ENCODE measurements around the gene TCF4.

The TCF4 gene

DNA sequence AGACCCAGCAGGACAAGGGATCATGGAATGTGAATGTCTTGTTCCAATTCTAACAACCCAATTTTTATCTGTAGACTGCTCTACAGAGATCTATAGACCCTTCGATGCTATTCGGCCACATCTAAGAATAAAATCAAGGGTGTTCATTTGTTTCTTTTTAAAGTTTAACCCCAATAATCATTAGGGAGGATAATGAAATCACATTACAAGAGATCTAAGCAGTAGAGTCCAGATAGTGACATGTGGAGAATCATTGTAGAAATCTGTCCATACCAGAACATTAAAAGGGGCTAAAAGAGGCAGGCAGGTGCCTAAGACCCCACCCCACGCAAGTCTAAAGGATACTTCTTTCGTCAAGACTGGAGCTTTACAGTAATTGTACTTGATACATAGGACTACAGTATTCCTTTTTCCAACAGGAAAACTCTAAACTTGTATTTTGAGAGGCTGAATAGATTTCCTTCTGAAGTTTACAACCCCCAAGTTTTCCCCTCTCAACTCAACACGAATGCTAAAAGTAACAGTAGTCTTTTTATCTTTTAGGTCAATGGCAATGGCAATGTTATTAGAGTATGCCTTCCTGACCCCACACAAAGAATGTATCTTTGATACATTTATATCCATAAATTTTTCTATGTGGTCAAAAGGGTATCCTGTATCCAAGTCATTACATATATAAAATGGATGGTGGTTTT lies 183.7 kb downstream of the TCF4 start:
- DNase-seq, result no peak

DNA sequence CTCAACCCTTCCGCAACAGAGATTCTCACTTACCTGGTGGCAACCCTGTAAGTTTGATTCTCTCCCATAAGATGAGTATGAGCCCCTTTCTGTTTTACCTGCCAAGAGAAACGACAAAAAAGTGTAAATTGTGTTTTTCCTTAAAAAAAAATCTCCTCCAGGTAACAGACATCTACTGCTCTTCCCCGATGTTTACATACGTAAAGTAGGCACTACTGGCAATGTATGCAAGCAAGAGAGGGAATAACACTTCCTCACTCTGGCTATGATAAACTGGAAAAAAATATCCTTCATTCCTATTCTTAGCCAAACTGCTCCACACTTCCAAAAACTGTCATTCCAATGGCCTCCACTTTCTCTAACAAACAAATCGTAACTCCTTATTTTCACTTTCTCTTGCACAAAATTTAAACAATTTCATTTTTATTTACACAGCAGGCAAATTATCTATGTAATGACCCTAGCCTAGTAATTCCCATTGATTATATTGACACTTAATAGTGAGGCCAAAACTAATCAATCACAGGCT lies 184.5 kb downstream of the TCF4 start:
- no peak for DNase-seq

DNA sequence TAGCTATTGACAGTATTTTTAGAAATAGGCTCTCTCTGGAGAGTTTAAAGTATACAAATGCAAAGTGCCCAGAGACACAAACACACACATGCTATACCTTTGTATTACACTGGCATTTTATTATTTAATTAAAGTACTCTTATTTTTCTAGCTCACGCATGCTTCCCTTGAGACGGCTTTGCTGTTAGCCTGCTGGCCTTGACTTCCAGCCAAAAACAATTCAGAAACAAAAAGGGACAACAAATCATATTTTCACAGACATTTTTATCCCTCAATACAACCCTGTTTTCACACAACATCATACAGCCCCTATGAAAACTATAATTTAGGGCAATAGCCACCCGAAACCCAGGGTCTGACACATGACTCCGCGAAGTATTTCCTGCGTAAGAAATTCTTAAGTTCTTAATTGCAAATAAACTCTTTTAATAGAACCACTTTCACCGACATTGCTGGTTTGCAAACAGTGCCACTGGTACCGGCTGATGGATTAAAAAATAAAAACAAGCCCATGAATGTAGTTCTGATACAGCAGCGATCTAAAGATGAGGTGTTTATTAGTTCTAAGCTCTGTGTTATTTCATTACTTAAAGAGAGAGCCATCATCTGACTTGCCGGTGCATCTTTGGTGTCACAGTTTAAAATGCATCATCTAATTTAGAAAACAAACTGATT lies 185.1 kb downstream of the TCF4 start:
- no peak for DNase-seq

DNA sequence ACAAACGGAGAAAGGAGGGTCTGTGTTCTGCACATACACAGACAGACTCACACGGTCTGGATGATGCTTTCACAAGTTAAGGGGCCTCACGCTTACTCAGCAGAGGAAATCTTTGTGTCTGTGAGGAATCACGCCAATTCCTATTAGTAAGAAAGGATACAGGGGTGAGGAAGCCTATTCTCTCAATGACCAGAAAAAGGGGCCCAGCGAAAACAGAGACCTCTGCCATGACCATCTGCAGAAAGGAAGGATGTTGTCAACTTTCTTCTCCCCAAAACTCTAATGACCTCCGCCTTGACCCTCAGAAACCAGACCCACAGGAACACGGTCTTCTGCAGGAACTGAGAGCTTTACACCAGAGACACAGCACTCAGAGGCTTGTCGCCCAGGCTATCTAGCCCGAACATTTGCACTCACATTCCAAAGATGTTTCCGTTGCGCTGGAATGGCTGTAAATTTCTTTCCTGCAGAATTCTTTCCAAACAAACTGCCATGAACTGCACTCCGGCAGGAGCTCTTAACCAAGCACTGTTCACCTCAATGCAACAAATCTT lies 186.3 kb downstream of the TCF4 start:
- no peak for DNase-seq

DNA sequence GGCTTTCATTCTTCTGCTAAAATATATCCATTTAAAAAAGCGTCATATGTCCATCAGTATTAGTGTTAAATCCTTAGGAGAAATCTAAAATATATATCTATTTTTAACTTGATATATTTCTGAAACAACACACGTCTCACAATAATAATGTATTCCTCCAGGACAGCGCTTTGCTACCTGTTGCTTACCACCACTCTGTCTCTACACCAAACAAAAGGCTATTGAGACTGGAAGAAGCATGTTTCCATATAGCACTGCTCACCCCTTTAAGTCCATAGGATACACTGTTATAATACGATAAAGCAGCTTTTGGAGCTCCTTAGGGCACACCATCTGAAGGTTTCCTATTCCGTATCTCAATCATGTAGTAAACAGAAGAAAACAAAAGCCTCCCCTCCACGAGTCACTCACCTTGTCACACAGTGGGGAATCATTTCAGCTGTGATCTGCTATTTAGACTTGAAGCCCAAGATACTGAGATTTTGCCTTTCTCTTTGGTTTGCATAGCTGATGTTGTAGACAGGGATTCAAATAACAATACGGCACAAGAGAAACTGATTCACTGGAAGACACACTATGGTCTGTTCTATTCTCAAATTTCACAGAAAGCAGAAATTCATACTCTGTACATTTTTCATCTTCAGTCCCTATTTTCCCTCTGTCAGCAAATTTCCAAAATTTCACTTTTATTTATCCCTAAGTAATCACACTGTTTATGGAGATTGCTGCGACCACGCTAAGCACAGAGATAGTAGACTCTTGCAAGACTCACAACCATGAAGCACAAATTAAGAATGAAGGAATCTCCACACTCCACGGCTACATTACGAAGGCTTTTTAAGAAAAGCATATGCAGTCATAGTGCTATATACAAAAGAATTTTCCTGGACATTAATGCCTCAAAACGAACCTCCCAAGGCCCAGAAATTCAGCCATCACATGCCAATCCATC lies 187.1 kb downstream of the TCF4 start:
- no peak for DNase-seq

DNA sequence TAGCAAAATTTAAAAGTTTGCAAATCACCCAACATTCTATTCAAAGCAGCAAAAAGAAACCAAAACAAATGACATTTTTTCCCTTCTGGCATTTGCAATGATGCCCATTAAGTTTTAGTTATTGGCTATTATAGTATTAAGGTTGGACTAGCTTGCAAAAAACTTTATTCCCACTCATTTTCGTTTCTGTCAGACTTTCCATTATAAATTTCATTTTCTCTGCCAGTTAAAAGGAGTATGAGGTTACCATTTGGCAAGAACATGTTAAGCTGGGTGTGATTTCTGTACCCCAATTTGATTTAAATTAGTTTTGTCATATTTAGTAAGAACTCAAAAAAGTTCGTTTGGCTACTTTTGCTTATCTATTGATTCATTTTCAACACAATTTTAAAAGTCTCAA lies 187.9 kb downstream of the TCF4 start:
- DNase-seq, result no peak

DNA sequence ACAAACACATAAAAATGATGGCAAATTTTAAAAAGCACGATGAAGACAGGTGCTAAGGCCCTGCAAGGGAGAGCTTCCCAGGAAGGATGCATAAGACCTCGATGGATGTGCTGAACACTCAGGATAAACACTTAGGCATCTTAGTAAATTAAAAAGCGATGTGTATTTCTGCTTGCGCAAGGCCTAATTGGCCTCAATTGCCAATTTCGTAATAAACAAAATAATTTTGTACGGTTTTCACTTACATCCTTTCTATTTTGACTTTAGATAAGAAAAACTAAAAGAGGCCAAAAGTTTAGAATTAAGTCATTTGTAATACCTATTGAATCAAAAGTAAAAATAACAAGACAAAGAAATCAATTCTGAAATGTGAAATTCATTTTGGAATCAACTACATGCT lies 189.1 kb downstream of the TCF4 start:
- DNase-seq, result no peak

DNA sequence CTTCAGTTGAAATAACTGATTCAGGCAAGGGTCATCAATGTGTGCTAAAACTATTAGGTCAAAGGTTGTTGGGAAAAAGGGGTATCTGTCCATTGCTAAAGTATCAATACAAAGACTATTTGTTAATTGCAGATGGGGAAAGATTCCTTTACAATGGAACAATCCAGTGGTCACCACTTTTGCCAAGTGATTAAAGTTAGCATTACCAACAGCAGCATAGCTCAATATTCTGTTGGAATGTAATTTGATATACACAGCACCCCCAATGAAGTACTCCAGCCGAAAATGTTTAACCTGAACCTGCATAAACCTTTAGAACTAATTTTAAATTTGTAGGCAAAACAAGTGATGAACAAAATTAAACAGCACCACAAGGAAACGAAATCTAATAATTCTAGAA lies 191.0 kb downstream of the TCF4 start:
- DNase-seq, result no peak

DNA sequence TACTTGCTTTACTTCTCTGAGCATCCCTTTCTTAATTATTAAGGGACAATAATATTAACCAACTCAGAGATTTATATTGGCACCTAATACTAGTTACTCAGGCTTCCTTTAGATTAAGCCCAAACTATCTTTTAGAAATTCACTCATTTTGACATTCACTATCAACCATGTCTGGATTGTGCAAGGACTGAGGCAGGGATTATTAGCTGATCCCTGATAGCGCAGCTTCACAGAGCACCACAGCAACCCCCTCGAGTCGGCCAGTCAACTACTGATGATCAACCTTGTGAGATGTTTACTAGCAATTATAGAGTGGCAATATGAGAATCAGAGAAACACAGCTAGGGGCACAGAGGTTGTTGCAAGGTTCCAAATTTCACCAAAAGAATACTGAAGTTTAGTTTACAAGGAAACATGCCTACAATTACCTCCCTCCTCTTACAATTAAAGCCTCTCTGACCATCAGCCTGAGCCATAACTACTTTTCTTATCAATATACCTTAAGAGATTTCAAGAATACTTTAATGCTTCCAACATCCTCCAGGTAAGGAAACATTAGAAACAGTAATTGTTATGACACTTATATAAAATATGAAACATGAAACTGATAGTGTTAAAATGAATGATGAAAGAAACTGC lies 191.6 kb downstream of the TCF4 start:
- DNase-seq, result no peak

DNA sequence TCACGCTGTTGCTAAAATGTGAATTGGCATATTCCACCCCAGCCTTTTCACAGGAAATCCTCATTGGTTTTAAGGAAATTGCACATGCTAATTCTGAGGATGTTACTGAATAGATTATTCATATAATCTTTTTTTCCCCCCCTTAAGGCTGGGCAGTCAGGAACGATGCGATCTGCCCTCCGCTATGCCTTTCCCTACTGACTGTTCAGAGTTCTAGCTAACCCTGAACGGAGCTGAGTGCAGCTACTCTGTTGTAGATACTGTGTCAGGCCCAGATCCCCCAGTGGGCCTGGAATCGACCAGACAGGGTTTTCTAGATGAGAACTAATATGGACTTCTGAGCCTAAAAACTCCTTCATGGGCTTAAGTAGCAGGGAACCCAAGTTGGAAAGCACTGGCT lies 192.2 kb downstream of the TCF4 start:
- no peak for DNase-seq

DNA sequence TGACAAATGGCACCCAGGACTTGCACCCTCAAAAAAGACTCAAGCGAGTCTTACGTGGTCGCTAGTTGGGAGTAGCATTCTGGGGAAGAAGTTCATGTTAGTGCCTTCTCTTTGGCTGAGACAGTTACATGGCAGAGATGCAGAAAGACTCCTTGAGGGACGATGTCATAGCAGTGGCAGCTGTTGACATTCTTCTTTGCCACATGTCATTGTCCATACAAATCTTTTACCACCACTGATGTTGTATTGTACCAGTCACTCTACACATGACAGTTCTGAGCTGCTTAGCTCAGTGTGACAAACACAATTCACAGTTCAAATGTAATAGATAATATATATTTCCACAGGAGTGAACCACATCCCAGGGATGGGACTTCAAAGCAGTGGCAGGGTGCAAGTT lies 197.1 kb downstream of the TCF4 start:
- no peak for DNase-seq

DNA sequence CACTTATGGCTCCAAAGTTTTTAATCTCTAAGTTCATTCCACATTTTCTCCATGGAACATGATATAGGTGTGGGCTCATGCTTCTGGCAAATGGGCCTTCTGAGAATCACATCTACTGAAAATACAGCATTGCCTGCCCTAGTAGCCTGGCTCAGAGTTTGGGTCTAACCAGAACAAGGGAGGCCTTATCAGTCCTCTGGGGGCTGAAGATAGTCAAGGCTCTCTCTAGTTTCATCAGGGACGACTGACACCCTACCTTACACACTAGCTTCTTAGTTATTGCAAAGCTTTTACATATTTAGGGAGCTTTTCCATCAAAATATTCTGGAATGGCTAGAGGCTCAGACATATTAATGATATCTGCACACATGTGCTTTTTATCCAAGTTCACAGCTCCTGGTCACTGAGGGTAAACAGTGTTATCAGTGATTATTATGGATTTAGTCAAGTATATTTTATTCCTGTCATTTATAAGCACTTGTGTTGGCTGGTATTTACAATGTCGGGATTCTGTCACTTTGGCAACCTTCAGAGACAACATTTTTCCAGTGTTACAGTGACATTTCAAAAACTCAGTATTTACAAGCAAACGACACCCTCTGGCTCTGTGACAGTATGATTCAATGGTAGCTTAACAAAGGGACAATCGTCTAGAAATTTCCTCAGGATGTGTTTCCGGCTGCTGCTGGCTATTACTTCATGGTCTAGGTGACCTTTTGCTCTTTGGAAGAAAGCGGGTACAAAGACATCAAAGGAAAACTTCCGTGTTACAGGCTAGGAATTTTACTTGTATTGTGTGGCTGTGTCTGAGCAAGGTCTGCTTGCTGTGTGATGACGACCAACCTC lies 200.6 kb downstream of the TCF4 start:
- no peak for DNase-seq

DNA sequence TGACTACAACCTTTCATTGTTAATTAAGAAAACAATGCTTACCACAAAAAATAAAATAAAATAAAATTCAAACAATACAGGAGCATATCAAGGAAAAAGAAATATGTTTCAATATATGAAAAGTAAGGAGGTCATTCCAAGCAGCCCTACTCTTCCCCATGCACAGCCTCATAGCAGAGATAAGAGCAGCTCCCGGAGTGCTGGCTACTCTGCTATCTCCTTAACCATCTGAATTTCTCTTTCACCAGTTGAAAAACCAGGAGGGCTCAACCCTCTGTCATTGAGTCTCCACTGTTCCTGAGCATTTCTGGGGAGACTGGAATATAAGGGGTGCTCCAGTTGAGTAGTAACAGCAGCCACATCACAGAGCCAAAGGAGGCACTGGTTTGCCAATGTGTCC lies 201.4 kb downstream of the TCF4 start:
- no peak for DNase-seq

DNA sequence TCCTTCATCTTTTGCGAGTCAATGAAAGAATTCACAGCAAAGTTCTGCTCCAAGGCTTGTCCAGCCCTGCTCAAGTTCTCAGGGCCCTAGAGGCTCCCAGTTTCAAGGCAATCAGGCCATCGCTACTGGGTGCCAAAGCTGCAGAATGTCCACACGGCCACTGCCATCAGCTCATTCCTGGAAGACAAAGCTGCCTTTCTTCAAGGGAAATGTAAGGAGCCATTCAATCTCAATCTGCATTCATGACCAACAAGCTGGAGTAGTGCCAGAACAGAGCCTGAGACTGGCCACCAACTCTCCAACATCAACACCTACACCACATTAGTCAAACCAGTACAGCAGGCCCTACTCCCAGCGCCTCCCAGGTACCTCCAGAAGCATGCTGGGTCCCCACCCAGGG lies 202.2 kb downstream of the TCF4 start:
- DNase-seq, result no peak

DNA sequence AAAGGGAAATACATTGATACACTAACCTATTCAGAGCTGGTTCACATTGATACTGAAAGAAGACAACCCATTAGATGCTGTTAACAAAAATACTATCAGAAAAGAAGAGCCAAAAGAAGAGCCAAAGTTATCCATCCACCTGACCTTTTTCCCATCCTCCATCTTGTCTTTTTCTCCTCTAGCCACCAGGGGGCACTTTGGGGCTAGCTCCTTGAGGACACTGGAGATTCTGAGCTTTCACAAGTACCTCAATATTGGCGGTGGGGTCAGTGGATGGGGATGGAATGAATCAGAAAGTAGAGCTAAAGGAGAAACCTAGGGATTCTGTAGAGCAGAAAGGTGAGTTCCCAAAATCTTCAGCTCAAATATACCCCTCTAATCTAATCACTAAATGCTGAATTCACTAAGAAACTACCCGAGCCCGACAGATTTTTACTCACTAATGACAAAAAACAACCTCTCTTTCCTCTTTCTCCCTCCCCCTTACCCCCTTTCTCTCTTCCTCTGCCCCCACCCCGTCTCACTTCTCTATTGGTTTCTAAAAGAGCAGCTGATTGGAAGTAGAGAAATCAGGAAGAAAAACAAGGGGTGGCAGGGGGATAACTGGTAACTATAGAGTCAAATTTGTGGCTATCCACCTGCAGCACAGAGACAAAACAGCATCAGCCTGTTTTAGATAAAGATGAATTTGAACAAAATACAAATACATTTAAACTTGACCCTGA lies 203.3 kb downstream of the TCF4 start:
- no peak for DNase-seq

DNA sequence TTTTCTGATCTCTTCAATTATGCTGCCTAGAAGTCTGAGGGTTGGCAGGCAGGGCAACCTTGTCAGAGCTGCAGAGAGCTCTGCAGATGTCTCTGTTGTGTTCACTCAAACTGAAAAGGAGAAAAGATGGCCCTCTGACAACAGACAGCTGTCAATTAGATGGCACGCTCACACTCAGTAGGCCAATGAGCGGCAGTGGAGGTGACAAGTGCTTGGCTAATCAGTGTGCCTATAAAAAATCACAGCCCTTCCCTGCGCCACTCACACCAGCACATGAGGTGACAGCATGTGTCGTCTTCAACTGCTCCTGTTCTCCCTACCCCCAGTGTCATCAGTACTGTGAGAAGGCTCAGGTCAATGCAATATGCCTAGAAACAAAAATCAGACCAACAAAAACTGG lies 203.9 kb downstream of the TCF4 start:
- no peak for DNase-seq

DNA sequence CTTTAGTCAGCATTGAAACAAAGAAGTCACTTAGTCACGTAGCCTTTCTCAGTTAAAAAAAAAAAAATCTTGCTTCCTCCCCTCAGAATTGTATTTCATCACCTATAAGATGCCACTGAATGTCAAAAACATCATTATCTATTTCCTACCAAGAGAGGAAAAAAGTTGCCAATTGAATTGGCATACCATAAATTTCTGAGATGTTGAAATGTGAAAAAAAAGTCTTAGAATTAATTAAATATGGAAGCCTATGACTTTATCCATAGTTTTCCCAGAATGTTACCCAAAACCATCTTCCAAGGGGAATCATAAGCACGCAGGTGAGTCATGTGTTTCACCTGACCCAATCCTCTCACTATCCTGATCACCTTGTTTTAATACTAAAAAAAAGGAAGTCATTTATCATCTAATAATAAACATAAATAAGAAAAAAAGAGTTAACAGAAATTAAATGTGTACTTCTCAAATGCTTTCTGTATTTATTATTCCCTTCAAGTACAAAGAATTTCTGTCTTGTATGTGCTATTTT lies 205.7 kb downstream of the TCF4 start:
- DNase-seq, result no peak

DNA sequence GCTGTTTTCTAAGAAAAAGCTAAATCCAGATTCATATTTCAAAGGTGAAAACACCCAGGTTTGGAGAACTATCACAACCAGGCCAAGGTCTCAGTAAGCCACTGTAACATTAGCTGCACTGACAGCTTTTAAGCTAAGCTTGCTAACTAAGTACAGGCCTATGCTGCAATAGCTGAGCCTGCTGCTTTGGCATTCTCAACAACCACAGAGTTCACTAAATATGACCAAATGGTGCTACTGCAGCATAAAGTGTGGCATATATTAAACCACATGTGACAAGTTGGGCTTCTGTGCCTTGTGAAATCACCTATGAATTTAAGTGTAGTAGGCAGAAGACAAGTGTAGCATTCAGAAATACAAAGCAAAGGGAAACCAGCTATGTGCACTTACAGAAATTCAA lies 206.7 kb downstream of the TCF4 start:
- no peak for DNase-seq

DNA sequence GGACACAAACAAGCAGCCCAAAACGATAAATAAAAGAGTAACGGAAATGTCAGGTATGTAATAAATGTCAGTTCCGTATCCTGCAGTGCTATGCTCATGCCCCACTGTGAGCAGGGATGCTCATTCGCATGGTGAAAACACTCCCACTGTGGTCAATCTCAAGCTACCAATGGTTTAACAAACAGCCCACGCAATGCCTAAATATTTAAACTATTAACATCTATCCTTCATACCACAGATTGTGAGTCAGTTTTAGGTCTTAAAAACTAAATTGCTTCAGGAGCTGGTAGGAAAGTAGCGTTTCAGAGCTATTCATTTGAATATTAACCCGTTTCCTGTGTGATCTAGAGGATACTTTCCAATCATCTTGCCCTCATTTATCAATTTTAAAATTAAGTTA lies 207.4 kb downstream of the TCF4 start:
- no peak for DNase-seq

DNA sequence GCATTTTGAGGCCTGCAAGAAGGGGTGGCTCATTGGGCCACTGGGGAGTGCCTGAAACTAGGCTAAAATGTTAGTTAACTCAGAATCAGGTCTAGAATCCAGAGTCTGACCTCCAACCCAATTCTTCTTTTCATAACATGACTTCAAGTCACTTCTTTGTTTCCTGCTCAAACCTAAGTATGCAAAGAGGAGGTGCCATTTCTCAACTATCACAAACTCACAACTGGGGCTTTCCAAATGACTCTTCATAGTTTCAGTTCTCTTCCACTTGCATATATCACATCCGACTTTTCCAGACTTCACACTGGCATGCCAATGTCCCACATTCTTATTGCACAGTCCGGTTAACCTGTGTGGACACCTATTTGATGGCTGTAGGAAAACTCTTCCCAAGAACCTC lies 211.6 kb downstream of the TCF4 start:
- DNase-seq, result no peak

DNA sequence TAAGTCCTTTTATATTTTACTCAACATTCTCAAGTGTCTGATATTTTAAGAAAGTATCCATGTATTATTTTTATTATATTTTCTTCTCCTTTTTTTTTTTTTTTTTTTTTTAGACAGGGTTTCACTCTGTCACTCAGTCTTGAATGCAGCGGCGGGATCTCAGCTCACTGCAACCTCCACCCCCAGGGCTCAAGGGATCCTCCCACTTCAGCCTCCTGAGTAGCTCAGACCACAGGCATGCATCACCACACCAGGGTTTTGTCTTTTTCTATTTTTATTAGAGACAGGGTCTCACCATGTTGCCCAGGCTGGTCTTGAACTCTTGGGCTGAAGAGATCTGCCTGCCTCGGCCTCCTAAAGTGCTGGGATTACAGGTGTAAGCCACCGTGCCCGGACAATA lies 212.1 kb downstream of the TCF4 start:
- no peak for DNase-seq
